ENCODE measurements around the gene SLC9A6. TPM values are rescaled to one million over a fixed set of nuclear protein-coding genes. Genes with fewer than 3 reads are reported as not detected.
A peak's percentile ranks its signal among the peaks of the same experiment; 100 is the strongest.

The SLC9A6 gene
- total RNA-seq (2014; rRNA removed; shearing (Covaris generic)): 11.4 and 13.4 TPM in 2 replicates

DNA sequence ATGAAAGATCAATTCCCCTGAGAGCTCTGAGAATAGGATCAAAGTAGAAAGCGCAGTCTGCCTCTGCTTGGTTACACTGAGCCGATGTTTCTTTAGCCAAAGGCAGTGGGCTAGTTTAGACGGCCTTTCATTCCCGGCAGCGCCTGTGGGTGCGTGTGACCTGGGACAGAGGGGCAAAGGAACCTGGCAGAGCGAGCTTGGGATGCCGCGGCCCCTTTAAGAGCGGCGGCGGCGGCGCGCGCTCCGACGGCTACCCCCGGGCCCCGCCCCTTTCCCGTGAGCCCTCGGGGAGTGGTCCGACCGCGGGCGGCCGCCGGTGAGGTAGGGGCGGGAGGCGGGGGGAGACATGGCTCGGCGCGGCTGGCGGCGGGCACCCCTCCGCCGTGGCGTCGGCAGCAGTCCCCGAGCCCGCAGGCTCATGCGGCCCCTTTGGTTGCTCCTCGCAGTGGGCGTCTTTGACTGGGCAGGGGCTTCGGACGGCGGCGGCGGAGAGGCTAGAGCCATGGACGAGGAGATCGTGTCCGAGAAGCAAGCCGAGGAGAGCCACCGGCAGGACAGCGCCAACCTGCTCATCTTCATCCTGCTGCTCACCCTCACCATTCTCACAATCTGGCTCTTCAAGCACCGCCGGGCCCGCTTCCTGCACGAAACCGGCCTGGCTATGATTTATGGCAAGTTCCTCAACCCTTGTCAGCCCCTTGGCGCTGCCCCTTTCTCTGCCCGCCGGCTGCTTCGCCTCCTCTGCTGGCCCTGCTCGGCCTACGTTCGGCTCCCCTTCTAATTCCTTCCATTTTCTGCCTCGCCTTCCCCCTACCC lies at the start of gene SLC9A6:
Gene SLC9A6, plus strand, starts transcription at position 279 of the 816 bp plus-strand sequence. Its CDS starts 224 bp downstream, at position 503.
- Histone ChIP-seq H3K4me3 (ENCODE audit: insufficient read depth, low read depth, low read length) (peak within 1 kb of the TSS; percentile 74), H3K36me3 (replicated peaks; ENCODE audit: control insufficient read depth, insufficient read depth, low read length) (no peaks in the 10 kb centered on the region), H3K27me3 (ENCODE audit: control insufficient read depth, insufficient read depth, low read length) (no peaks in the 10 kb centered on the region)
- peak; percentile 91 for DNase-seq

DNA sequence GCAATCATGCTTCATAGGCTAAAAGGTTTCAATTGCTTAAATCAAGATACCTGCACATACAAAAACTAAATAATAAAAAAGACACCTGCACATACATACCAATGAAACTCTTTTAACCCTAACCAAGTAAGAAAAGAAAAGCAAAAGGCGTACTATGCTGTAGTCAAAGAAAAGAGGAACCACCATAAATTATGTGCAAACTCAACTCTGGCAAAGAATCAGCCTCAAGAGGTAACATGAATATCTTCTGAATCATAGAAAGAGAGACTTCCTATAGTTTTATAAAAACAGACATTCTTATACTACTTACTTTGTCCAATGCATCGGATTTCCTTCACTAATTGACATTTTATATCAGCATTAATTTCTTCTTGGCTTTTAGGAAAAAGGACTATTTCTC lies 40.7 kb upstream of the SLC9A6 start:
- H3K36me3 ChIP-seq (replicated peaks; ENCODE audit: control insufficient read depth, insufficient read depth, low read length): no peaks in the 10 kb centered on the region
- H3K27me3 ChIP-seq (ENCODE audit: control insufficient read depth, insufficient read depth, low read length): no peaks in the 10 kb centered on the region
- no peak for DNase-seq
- no peak overlapping the region for H3K4me3 ChIP-seq (ENCODE audit: insufficient read depth, low read depth, low read length)

DNA sequence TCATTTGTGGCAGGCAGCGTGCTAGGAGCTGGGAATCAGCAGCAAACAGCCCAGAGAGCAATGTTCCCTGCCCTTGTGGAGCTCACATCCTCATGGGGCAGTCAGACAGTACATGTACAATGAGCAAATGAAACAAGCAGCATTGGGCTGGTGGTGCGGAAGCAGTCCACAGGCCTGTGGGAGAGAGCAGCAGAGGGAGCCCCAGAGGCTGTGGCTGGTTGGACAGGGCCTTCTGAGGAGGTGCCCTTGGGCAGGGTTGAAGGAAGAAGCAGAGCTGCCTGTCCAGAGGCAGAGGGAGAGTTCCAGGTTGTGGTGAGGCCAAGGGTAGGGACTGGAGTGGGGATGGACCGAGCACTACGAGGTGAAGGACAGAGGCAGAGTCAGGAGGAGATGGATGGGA lies 33.9 kb upstream of the SLC9A6 start:
- no peaks in the 10 kb centered on the region for H3K27me3 ChIP-seq (ENCODE audit: control insufficient read depth, insufficient read depth, low read length)
- no peaks in the 10 kb centered on the region for H3K36me3 ChIP-seq (replicated peaks; ENCODE audit: control insufficient read depth, insufficient read depth, low read length)
- DNase-seq: no peak
- H3K4me3 ChIP-seq (ENCODE audit: insufficient read depth, low read depth, low read length): no peak overlapping the region

DNA sequence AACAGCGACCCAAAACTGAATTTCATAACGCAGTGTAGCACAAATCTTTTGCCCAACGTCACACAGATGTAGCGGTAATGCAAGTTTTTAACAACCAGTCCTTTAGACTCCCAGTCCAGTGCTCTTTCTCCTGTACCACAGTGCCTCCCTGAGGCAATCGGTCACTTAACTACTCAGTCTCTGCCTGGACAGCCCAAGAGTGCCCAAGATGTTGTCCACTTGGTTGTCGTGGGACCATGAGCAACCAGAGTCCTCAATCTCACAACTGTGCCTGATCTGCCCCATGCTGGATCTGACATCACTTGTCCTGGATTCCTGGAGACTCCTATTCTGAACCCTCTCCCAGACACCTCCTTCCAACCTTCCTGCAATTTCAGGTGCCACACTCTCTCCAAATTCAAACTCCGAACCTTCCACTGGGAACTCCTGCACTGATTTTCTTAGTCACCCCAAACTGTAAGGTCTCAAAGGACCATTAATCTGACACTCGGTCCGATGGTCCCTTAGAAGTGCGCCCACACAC lies 12.1 kb upstream of the SLC9A6 start:
- Histone ChIP-seq H3K27me3 (ENCODE audit: control insufficient read depth, insufficient read depth, low read length) (no peaks in the 10 kb centered on the region), H3K36me3 (replicated peaks; ENCODE audit: control insufficient read depth, insufficient read depth, low read length) (no peaks in the 10 kb centered on the region), H3K4me3 (ENCODE audit: insufficient read depth, low read depth, low read length) (peak overlapping the region; percentile 70)
- no peak for DNase-seq

DNA sequence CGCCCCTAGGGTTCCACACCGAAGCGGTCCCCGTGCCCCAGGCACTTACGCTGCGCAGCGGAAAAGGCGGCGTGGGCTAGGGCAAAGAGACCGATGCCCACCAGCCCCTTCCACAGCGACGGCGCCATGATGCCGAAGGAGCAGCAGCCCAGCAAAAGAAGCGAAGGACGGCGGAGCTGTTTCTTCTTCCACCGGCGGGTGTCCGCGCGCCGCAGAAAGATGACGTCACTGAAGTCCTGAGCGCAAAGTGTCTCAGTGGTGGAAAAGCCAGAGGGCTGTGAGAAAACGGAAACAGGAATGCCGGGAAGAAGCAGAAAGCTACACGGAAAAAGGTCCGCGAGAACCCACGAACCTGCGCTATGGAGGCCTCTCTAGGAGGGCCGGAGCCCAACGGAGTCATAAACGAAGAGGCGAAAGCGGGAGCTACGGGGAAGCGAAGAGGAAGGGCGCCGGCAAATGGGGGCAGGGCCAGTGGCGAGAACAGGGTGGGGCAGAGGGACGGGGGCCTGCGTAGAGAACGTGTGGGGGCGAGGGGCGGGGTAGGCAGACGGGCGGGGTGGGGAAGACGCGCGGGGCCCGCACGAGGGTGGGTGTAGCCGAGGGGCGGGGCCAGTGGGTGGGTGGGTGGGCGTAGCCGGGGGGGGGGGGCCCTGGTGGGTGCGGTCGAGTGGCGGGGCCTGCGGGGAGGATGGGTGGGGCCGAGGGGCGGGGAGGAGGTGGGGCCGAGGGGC lies 11.5 kb upstream of the SLC9A6 start, which contains the start of gene MMGT1:
Gene MMGT1, minus strand, starts transcription at position 441 of the 731 bp plus-strand sequence. Its CDS starts 313 bp downstream, at position 128.
- DNase-seq: peak; percentile 92
- H3K4me3 ChIP-seq (ENCODE audit: insufficient read depth, low read depth, low read length): peak within 1 kb of the TSS; percentile 70
- no peaks in the 10 kb centered on the region for H3K27me3 ChIP-seq (ENCODE audit: control insufficient read depth, insufficient read depth, low read length)
- no peaks in the 10 kb centered on the region for H3K36me3 ChIP-seq (replicated peaks; ENCODE audit: control insufficient read depth, insufficient read depth, low read length)

DNA sequence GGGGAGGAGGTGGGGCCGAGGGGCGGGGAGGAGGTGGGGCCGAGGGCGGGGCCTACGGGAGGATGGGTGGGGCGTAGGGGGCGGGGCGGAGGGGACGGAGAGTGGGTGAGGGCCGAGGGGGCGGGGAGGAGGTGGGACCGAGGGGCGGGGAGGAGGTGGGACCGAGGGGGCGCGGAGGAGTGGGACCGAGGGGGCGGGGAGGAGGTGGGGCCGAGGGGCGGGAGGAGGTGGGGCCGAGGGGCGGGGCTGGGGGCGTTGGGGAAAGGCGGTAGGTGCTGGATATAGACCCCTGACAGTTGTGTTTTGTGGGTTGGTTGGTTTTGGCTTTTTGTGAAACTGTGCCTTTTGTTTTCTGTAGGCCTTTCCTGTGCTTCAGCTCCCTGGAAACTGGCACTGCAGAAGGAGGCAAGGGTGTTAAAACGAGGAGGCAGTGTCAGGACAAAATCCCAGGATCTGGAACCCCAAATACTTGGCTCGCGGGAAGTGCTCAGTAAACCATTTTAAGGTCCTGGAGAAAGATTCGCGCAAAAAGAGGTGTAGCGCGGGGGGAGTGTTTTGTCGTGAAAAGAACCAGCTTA lies 10.9 kb upstream of the SLC9A6 start:
- H3K27me3 ChIP-seq (ENCODE audit: control insufficient read depth, insufficient read depth, low read length): no peaks in the 10 kb centered on the region
- H3K4me3 ChIP-seq (ENCODE audit: insufficient read depth, low read depth, low read length): peak overlapping the region; percentile 33
- H3K36me3 ChIP-seq (replicated peaks; ENCODE audit: control insufficient read depth, insufficient read depth, low read length): no peaks in the 10 kb centered on the region
- DNase-seq: peak; percentile 93

DNA sequence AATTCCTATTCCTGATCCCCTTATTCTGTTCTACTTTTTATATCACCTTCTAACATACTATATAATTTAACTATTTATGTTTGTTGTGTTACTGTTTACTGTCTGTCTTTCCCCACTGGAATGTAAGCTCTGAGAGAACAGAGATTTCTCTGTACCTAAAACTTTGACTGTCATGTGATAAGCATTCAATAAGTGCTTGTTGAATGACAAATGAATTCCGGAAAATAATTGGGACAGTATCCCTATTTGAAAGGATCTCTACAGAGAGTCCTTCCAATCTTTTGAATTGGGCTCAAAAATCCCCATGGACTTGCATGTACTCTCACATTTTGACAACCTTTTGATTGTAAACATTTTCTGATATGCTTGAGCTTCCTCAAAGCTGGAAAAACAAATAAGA lies 9.8 kb upstream of the SLC9A6 start:
- DNase-seq: no peak
- Histone ChIP-seq H3K27me3 (ENCODE audit: control insufficient read depth, insufficient read depth, low read length) (no peaks in the 10 kb centered on the region), H3K36me3 (replicated peaks; ENCODE audit: control insufficient read depth, insufficient read depth, low read length) (no peaks in the 10 kb centered on the region), H3K4me3 (ENCODE audit: insufficient read depth, low read depth, low read length) (no peak overlapping the region)

DNA sequence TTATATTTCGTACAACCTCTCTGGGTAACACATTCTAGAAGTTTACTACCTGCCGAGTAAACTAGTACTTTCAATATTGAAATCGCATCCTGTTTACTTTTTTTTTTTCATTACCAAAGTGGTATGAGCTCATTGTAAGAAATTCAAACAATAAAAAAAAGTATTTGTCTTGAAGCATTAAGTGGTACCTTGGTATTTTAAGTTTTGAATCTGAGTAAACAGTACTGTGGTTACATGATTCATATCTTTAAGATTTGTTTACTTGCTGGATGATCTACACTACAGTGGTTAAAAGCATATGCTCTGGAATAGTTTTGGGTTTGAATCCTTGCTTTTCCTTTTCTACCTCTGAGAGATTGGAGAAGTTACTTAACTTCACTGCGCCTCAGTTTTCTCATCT lies 7.6 kb upstream of the SLC9A6 start:
- Histone ChIP-seq H3K36me3 (replicated peaks; ENCODE audit: control insufficient read depth, insufficient read depth, low read length) (no peaks in the 10 kb centered on the region), H3K4me3 (ENCODE audit: insufficient read depth, low read depth, low read length) (no peak overlapping the region), H3K27me3 (ENCODE audit: control insufficient read depth, insufficient read depth, low read length) (no peaks in the 10 kb centered on the region)
- no peak for DNase-seq

DNA sequence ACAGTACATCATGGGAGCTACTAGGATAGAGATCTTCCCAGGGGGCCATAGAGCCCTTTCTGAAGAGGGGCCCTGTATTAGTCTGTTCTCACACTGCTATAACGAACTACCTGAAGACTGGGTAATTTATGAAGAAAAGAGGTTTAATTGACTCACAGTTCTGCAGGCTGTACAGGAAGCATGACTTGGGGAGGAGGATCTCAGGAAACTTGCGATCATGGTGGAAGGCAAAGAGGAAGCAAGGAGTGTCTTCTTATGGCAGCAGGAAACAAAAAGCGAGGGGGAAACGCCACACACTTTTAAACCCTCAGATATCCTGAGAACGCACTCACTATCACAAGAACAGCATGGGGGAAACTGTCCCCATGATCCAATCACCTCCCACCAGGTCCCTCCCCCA lies 4.2 kb upstream of the SLC9A6 start:
- Histone ChIP-seq H3K27me3 (ENCODE audit: control insufficient read depth, insufficient read depth, low read length) (no peaks in the 10 kb centered on the region), H3K36me3 (replicated peaks; ENCODE audit: control insufficient read depth, insufficient read depth, low read length) (no peaks in the 10 kb centered on the region), H3K4me3 (ENCODE audit: insufficient read depth, low read depth, low read length) (no peak overlapping the region)
- DNase-seq: no peak

DNA sequence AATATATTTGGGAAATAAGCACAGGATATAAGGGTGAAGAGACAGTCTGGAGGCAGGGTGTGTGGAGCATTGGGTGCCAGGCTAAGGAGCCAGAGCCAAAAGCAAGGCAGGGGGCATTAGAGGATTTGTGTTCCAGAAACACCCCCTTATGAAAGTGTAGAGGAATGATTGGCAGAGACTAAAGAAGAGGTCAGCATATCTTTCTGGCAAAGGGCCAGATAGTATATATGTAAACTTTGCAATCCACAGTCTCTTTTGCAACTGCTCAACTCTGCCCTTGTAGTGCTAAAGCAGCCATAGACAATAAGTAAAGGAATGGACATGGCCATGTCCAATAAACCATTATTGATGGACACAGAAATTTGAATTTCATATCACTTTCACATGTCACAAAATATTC lies 3.6 kb upstream of the SLC9A6 start:
- DNase-seq: no peak
- Histone ChIP-seq H3K36me3 (replicated peaks; ENCODE audit: control insufficient read depth, insufficient read depth, low read length) (no peaks in the 10 kb centered on the region), H3K27me3 (ENCODE audit: control insufficient read depth, insufficient read depth, low read length) (no peaks in the 10 kb centered on the region), H3K4me3 (ENCODE audit: insufficient read depth, low read depth, low read length) (no peak overlapping the region)

DNA sequence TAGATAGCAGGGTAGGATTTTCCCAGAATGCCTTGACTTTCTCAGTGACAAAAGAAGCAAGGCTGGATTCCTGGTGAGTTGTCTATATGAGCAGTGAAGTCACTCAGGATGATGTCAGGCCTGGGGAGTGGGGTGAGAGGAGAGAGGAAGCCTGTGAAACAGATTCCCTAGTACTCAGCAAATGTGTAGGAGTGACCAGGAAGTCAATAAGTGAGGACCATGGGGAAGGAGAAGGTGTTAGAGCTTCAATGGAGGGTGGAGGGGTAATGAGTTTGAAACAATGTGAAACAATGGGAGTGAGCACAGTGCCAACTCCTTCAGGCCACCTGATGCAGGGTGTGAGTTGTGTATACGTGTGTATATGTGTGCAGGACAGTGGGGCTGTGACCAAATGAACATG lies 2.4 kb upstream of the SLC9A6 start:
- Histone ChIP-seq H3K4me3 (ENCODE audit: insufficient read depth, low read depth, low read length) (no peak overlapping the region), H3K36me3 (replicated peaks; ENCODE audit: control insufficient read depth, insufficient read depth, low read length) (no peaks in the 10 kb centered on the region), H3K27me3 (ENCODE audit: control insufficient read depth, insufficient read depth, low read length) (no peaks in the 10 kb centered on the region)
- DNase-seq: no peak

DNA sequence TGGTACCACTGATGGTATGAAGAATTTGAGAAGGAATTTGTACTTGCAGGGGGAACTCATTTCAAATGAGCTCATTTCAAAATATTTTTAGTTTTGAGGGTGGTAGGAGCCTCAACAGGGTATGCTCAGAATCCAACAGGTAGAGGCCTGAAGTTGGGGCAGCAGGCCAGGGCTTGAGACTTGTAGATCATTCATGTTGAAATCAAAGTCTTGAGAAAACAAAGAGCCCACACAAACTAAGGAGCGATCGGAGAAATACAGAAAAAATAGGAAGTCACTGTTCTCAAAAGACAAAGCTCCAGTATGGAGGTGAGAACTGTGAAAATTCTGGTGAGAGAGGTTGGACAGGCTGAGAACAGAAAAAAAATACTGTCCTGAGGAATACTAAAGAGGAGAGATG lies 979 bp upstream of the SLC9A6 start:
- DNase-seq: no peak
- no peak overlapping the region for H3K4me3 ChIP-seq (ENCODE audit: insufficient read depth, low read depth, low read length)

DNA sequence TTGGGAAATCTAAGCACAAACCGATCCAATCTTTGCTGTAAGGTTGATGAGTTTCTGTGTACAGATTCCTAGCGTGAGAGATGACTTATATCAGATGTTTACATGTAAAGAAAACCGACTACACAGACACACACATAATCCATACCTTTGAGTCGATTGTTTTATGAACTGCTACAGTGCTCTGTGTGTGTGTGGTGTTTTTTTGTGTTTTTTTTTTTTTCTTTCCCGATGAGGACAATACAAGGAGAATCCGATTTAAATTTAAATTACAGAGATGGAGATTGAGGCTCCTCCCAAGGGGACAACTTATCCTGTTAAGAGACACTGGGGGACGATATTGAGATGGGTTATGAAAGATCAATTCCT lies 461 bp upstream of the SLC9A6 start:
- no peak for DNase-seq
- H3K36me3 ChIP-seq (replicated peaks; ENCODE audit: control insufficient read depth, insufficient read depth, low read length): no peaks in the 10 kb centered on the region
- peak overlapping the region; percentile 45 for H3K4me3 ChIP-seq (ENCODE audit: insufficient read depth, low read depth, low read length)
- H3K27me3 ChIP-seq (ENCODE audit: control insufficient read depth, insufficient read depth, low read length): no peaks in the 10 kb centered on the region

More for the DNA sequence above, 979 bp upstream of the SLC9A6 start:
- Histone ChIP-seq H3K36me3 (replicated peaks; ENCODE audit: control insufficient read depth, insufficient read depth, low read length) (no peaks in the 10 kb centered on the region), H3K27me3 (ENCODE audit: control insufficient read depth, insufficient read depth, low read length) (no peaks in the 10 kb centered on the region)

DNA sequence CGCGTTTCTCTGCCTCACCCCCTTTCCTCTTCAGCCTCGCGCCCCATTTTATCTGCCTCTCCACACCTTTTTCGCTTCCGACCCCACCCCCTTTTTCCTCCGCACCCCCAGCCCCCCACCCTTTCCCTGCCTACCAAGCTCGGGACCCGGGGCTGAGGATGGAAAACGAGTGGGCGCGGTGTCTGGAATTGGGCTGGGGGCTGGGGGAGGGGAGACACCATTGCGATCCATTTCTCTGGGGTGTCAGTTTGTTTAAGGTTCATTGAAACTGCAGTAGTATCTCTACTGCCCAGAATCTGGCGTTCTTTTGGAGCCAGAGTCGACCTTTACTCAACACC lies 707 bp downstream of the SLC9A6 start:
- peak; percentile 31 for DNase-seq
- H3K4me3 ChIP-seq (ENCODE audit: insufficient read depth, low read depth, low read length): peak overlapping the region; percentile 74
- H3K27me3 ChIP-seq (ENCODE audit: control insufficient read depth, insufficient read depth, low read length): no peaks in the 10 kb centered on the region
- H3K36me3 ChIP-seq (replicated peaks; ENCODE audit: control insufficient read depth, insufficient read depth, low read length): no peaks in the 10 kb centered on the region

DNA sequence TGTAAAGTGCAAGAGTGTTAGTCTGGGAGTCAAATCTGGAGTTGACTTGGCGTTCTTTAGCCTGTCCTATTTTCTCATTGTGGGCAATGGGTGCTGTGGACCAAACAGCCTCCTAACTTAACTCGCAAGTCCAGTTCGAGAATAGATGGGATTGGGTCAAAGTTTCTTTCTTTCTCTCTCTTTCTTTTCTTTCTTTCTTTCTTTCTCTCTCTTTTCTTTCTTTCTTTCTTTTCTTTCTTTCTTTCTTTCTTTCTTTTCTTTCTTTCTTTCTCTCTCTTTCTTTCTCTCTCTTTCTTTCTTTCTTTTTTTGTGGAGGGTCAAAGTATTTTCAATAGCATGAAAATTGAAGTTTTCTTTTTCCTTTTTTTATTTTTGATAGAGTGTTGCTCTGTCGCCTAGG lies 3.0 kb downstream of the SLC9A6 start:
- Histone ChIP-seq H3K4me3 (ENCODE audit: insufficient read depth, low read depth, low read length) (no peak overlapping the region), H3K36me3 (replicated peaks; ENCODE audit: control insufficient read depth, insufficient read depth, low read length) (no peaks in the 10 kb centered on the region), H3K27me3 (ENCODE audit: control insufficient read depth, insufficient read depth, low read length) (no peaks in the 10 kb centered on the region)
- no peak for DNase-seq
